GDM1 (cell line): Measurements from ENCODE around the gene FAM170B.

Experiments
- DNase-seq: peaks from one replicate; lab custom pipeline; 2025; lab: John Stamatoyannopoulos, UW

Gene FAM170B

DNA sequence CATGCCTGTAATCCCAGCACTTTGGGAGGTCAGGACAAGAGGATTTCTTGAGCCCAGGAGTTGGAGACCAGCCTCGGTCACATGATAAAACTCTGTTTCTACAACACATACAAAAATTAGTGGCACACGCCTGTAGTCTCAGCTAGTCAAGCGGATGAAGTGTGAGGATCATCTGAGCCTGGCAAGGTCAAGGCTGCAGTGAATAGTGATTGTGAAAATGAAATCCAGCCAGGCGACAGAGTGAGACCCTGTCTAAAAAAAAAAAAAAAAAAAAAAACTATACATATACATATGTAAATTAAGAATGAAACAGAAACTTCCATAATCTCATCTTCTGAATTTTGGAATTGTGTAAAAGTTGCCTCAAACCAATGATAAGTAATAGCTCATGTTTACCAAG is 18.2 kb upstream of the FAM170B start:
- DNase-seq, result no peak

DNA sequence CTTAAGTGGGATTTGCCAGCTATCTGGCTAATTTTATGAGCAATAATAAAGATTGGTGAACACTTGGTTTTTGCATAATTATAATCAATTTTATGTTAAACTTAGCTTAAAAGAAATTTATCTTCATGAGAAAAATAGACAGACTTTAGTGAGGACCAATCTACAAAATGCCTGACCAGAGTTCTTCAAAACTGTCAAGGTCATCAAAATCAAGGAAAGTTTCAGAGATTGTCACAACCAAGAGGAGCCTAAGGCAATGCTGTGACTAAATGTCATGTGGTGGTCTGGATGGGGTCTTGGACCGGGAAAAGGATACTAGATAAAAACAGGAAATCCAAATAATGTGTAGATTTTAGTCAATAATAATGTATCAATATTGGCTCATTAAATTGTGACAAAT is 17.7 kb upstream of the FAM170B start:
- no peak for DNase-seq

GRCh38 chr10:49151025-49151445 is 17.2 kb upstream of the FAM170B start:
- DNase-seq, result no peak

DNA sequence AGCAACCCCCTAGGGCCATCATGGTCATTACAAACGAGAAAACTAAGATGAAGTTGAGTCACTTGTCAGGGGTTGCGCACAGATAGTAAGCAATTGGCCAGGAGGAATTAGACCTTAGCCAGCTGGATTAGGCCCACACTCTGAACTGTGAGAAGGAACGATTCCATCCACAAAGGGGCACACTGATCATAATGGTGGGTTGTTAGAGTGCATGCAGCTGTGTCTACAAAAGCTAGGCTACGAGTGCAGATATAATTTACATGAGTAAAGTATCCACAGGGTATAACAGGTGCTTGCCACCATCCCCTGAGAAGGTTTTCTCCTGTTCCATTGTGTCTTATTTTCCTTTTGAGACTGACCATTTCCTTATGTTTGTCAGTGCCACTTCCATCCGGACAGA is 16.6 kb upstream of the FAM170B start:
- DNase-seq, result no peak

GRCh38 chr10:49149881-49150280 is 16.1 kb upstream of the FAM170B start:
- DNase-seq, result no peak

GRCh38 chr10:49144058-49144720 is 10.4 kb upstream of the FAM170B start:
- DNase-seq, result no peak

DNA sequence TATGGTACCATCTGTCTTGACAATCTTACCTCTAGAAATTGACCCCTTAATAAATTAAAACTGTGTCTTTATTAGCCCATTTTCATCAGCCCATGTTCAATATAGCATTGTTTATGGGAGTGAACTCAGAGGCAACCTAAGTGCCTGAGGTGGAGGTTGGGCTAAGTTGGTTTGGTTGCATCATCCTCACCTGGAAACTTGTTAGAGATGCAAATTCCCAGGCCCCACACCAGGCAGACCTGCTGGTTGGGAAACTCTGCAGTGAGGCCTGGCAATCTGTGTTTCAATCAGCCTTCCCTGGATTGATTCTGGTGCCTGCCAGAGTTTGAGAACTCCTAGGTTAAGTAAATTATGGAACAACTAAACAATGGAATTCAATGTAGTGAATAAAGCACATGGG is 9.4 kb upstream of the FAM170B start:
- DNase-seq, result no peak

DNA sequence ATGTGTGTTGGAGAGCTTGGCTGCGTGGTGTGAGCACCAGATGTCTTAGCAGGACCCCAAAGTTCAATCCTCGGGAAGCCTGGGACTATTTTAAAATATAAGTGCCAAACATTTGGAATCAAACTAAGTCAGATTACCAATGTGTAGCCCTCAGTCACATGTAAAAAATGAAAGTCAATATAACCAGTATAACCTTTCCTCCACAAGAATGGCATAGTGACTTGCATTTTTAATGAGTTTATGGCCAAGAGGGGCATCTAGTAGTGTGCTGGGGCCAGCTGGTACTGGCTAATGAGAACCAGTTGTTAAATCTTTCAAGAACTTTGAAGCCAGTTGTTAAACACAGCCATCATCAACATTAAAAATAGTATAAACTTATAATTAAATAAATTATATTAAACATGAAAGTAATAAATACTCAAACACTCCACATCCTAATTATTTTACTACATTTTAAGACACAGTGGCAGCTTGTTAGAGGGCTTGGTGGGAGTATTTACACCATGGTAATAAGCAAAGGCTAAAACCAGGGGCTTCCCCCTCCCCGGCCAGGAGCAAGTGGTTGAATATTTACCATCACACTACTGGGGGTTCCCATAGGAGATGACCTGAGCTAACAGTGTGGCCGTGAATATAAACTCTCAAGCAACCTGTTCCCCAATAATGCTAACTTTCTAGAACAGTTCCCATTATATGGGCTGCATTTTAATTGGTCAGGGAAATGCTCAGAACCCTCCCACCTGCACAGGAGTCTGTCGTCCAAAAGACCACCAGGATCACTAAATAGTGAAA is 7.9 kb upstream of the FAM170B start:
- no peak for DNase-seq

- no peak for DNase-seq
Measured at GRCh38 chr10:49140304-49141177, 6.7 kb upstream of the FAM170B start.

- DNase-seq, result no peak
Measured at GRCh38 chr10:49139846-49140195, 6.0 kb upstream of the FAM170B start.

DNA sequence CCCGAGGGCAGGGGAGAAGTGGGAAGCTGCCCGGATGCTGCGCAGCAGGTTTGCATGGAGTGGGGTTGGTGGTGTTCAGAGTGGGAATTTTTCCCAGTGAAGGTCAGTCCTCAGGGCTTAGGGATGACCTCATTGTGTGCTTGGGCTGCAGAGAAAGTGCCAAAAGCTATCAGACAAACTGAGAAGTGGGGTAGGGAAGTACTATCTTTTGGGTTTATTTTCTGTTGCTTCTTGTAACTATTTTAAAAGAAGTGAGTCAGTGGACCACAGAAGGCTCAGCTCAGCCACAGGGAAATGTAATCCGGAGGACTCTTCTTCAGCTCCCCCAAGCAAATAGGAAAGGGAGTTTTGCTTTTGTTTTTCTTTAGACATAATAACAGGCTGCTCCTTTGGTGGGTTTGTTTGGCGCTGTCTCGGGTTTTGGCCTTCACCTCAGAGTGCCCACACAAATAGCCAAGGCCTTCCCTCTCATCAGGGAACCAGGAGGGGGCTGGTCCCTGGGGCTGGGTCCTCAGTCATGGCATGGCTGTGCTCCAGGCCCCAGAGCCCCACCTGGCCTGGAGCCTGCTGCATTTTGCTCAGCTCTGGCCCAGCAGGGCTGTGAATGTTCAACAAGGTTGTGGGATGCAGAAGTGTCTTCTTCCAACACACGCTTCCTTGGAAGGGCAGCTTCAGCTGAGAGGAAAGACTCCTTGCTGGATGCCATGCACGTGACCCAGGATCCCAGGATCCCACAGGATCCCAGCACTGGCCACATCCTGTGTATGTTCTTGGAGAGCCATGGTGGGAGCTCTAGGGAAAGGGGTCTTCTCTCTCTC is 5.4 kb upstream of the FAM170B start:
- DNase-seq, result no peak

DNA sequence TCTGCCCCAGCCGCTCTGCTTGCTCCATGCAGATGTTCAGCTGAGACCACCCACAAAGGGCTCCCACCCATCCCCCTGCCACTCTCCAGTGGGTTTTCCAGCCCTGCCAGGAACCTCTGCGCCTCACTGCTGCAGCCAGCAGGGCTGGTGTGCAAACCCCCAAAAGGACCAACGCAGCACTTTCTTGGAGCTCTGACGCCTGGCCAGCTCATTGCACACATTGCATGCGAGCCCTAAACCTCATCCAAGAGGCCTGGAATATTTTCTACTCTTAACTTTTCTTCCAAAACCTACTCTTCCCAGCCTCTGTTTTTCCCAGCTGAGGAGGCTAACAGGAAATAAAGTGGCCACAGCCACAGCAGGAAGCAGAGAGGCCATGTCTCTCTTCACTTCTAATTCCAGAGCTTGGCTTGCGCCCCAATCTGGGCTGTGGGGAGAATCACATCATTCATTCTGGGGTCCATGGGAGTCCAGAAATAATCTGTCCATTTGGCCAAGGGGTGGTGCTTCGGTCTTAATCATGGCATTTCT is 4.6 kb upstream of the FAM170B start:
- DNase-seq, result no peak

DNA sequence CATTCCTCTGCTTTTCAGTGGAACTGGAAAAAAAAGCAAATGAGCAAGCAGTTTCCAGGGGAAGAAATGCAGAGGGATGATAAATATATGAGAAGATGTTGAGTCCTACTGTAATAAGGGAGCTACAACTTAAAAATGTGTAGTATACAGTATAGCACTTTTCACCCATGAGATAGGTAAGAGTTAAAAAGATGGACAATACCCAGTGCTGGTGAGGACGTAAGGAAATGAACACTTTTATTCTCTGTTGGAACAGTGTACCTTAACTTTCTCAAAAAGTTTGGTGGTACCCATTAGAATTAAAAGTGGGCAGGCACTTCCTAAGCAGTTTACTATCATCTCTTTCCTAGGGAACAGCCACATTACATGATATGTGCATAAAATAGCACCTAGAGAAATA is 2.7 kb upstream of the FAM170B start:
- no peak for DNase-seq

DNA sequence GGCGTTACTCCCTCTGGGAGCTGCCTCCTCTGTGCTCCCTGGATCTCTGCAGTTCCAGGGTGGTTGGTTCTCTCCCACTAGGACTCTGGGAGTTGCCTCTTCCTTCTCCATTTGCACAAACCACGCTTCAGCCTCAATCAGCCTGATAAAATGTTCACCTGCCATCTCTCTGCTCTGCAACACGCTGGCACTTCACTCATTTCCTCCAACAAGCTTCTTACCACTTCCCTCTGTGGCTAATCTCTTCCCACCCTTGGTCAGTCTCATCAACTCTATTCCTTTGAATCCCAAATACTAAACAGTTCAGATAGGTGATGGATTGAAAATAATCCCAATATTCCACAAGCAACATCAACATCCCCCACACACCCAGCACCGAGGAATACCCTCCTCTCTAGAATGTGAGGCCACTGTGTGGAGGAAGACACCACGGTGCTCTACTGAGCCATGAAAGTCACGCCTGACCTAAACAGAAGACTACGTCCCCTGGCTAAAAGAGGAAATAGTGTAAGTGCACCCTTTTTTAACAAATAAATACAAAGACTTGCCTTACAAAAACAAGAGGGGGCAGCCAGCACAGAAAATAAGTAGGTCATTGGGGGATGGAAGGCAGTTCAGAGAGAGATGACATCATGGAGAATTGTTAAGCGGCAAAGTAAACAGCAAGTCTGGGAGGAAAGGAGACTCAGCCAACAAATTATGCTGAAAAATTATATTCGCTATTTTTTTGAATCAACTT is 1.9 kb upstream of the FAM170B start:
- no peak for DNase-seq

GRCh38 chr10:49134327-49134726 is 506 bp upstream of the FAM170B start:
- DNase-seq, result no peak

DNA sequence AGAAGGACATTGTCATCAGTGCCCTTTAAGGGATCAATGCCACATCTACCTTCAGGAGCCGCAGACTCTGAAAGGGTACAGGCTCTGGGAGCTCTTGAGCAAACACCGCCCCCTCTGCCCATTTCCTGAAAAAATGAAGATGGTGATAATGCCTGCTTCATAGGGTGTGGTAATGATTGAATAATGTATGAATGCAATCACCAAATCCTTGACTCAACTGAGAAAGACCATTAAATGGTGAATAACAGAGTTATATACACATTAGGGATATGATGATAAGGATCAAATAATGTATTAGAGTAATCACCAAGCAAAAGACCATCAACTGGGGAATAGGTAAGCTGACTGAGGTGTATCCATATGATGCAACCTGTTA is 1.5 kb downstream of the FAM170B start:
- no peak for DNase-seq

DNA sequence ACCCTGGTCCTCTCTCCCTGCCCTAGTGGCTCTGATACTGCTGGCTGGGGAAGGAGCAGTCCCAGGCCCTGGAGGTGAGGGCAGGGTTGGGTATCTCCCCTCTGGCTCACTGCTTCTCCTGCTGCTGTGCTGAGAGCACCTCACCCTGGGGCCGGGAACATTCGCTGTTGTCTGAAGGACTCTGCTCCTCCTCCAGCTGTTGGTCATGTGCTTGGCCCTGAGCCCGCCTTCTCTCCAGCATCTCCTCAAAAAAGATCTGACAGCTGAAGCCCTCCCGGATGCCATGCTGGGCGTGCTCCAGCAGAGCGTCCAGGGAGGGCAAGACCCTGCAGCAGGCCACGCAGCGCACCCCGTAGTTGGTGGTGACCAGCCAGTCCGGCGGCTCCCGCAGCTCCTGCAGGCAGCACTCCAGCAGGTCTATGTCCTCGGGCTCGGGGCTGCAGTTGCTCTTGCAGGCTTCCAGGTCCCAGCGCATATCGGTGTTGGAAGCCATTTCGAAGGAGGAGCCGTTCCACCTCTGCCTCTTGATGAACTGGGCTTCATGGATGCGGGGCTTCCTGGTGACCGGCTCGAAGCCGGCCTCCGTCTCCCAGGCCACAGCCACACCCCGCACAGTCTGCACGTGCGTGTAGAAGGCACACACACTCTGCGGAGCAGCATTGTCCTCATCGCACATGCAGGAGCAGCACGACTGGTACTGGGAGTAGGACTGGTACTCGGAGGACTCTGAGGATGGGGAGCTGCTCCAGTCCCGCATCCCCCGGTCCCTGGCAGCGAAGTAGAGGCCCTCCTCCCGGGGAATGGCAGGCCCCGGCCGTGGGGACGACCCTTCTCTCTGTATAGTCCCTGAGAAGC is 2.1 kb downstream of the FAM170B start:
- DNase-seq, result no peak

DNA sequence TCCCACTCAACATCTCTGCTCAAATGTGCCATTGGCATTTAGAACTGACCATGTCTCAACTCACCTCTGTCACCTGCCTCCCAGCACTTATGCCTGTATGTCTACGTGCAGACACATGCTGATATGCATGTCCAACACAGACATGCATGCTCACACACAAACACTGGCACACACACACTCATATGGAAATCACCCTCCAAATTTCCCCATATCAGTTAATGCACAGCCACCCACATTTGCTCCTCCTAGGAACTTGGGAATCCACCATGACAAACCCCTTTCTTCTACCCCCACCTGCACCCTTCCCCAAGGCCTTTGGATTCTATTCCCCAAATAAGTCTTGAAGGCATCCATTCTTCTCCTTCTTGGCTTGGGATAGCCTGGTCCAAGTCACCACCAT is 4.4 kb downstream of the FAM170B start:
- DNase-seq, result no peak

DNA sequence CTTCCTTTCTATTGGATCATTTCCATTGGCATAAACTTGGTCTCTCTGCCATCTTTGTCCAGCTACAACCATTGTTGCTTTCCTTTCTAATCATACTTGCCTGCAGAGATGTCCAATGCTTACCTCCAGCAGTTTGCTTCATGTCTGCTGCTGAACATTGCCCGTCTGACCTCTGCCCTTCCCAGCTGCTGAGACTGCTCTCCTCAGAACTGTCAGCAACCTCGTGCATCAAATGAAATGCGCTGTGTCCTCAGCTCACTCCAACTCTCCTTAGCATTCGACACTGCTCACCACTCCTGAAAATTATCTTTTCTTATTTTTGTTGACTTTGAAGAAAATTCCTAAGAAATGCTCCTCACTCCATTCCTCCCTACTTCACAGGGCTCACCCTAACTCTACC is 5.0 kb downstream of the FAM170B start:
- no peak for DNase-seq
